Right lobe of liver (tissue), 6 donors: ENCODE measurements around the gene PLEKHS1. TPM values are rescaled to one million over a fixed set of nuclear protein-coding genes. Genes with fewer than 3 reads are reported as not detected.

Experiments
- ATAC-seq, 4 donors: fragments of 200-7000 bp; cut with Tn5 transposase; one replicate each; pipeline ENCODE4 v1.9.1; 2020; ENCODE audit warnings: mild to moderate bottlenecking in 4 of 4, moderate library complexity in 4 of 4
- DNase-seq, 3 donors: peaks; one replicate each; pipeline ENCODE4 v3.0.0-alpha.2; 2020
- H3K27ac ChIP-seq, 3 donors: fragments of 200-600 bp; one replicate each; pipeline ENCODE4 v1.8.0; 2022
- H3K27me3 ChIP-seq, 2 donors: fragments of 200-600 bp; one replicate each; pipeline ENCODE4 v1.8.0; 2022
- H3K36me3 ChIP-seq, 4 donors: fragments of 200-600 bp; sonication (generic) in 1 of 4; one replicate each; pipeline versions ENCODE4 v1.5.1 to v1.8.0; 2017 to 2022; ENCODE audit warnings: control low read depth in 1 of 4
- H3K4me1 ChIP-seq, 4 donors: fragments of 200-600 bp; sonication (generic) in 1 of 4; one replicate each; pipeline versions ENCODE4 v1.5.1 to v1.8.0; 2017 to 2022; ENCODE audit warnings: control low read depth in 1 of 4
- H3K4me3 ChIP-seq, 3 donors: fragments of 200-600 bp; one replicate each; pipeline ENCODE4 v1.8.0; 2022
- H3K9me3 ChIP-seq, 4 donors: fragments of 200-600 bp; sonication (generic) in 1 of 4; one replicate each; pipeline versions ENCODE4 v1.5.1 to v1.8.0; 2017 to 2022; ENCODE audit warnings: control low read depth in 1 of 4
- POLR2A ChIP-seq: fragments of 450-650 bp; IDR thresholded peaks from one replicate; pipeline ENCODE4 v1.6.1; 2017; ENCODE audit warnings: antibody characterized with exemption, mild to moderate bottlenecking
- WGBS: methylation state at CpG from one replicate; pipeline ENCODE4 v1.1.6; 2018; ENCODE audit warnings: low coverage, low lambda C conversion rate; ENCODE audit not compliant: insufficient coverage; ENCODE audit errors: missing lambda C conversion rate; 5-methylcytosine and 5-hydroxymethylcytosine counted together
- intact Hi-C, 2 donors: fragments of 100-400 bp; cut with DNase I; formaldehyde crosslinking; loops; one replicate each; pipeline versions ENCODE4 v1.11.2 to v1.14.1; 2022
- total RNA-seq, 6 experiments: library from RNA; depleted of rRNA in 2 of 6; stranded (reverse); fragments of >200 nt in 2 of 6; fragmentation: NEBNext Ultra II Directional in 3 of 6; extraction: Animal tissue kit (Norgen Biotek cat#: 25700) in 3 of 6; gene quantifications; one replicate each; pipeline versions ENCODE4 v1.1.0 to v1.2.4, GENCODE V29; 2016 to 2023
- TF ChIP-seq, protein P1 (sequence below), 4 donors: fragments of 200-600 bp in 3 of 4; fragments of 450-650 bp in 1 of 4; IDR thresholded peaks; one replicate each; pipeline versions ENCODE4 v1.5.1 to v1.8.0; 2016 to 2022; ENCODE audit warnings: antibody characterized with exemption in 4 of 4, mild to moderate bottlenecking in 2 of 4
- donor health status: DM: no; HTN: yes; CAD: no.
- donor health status: DM: no; HTN: no; CAD: no.
- donor health status: DM: no; HTN: no; CAD: no.
- donor health status: DM: no; HTN: yes; CAD: no.
- donor health status: DM: no; HTN: yes; CAD: no.

PLEKHS1 gene
- total RNA-seq, 6 experiments from 2014 or later, result not detected

GRCh38 chr10:113712755-113713639 lies 38.5 kb upstream of the PLEKHS1 start:
- 80% methylated on average over 8 of the region's 8 CpGs for WGBS
- H3K27me3 ChIP-seq, result no peaks in the 10 kb centered on the region
- H3K4me1 ChIP-seq, result no peaks in the 10 kb centered on the region
- DNase-seq (no peak), ATAC-seq (no peak)
- intact Hi-C loops, result no loop called here
- H3K27ac ChIP-seq, result no peak overlapping the region
- H3K4me3 ChIP-seq, result no peak overlapping the region
- H3K36me3 ChIP-seq, result no peaks in the 10 kb centered on the region
- H3K9me3 ChIP-seq, result no peaks in the 10 kb centered on the region
- TF ChIP-seq, protein P1, sequence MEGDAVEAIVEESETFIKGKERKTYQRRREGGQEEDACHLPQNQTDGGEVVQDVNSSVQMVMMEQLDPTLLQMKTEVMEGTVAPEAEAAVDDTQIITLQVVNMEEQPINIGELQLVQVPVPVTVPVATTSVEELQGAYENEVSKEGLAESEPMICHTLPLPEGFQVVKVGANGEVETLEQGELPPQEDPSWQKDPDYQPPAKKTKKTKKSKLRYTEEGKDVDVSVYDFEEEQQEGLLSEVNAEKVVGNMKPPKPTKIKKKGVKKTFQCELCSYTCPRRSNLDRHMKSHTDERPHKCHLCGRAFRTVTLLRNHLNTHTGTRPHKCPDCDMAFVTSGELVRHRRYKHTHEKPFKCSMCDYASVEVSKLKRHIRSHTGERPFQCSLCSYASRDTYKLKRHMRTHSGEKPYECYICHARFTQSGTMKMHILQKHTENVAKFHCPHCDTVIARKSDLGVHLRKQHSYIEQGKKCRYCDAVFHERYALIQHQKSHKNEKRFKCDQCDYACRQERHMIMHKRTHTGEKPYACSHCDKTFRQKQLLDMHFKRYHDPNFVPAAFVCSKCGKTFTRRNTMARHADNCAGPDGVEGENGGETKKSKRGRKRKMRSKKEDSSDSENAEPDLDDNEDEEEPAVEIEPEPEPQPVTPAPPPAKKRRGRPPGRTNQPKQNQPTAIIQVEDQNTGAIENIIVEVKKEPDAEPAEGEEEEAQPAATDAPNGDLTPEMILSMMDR (IDR thresholded peaks at IDR 0.05), result no peak
- no peak for TF ChIP-seq POLR2A

- H3K4me1 ChIP-seq, result no peaks in the 10 kb centered on the region
- H3K36me3 ChIP-seq, result no peaks in the 10 kb centered on the region
- no peaks in the 10 kb centered on the region for H3K27me3 ChIP-seq
- H3K9me3 ChIP-seq, result no peaks in the 10 kb centered on the region
- no peak overlapping the region for H3K4me3 ChIP-seq
- TF ChIP-seq, protein P1 (IDR thresholded peaks at IDR 0.05), result no peak
- TF ChIP-seq POLR2A, result no peak
- no peak for DNase-seq
- H3K27ac ChIP-seq, result no peak overlapping the region
- no peak for ATAC-seq
- WGBS, result 85% methylated on average over 2 of the region's 2 CpGs
- intact Hi-C loops, result no loop called here
These were observed 37.9 kb upstream of the PLEKHS1 start for GRCh38 chr10:113713640-113713982.

DNA sequence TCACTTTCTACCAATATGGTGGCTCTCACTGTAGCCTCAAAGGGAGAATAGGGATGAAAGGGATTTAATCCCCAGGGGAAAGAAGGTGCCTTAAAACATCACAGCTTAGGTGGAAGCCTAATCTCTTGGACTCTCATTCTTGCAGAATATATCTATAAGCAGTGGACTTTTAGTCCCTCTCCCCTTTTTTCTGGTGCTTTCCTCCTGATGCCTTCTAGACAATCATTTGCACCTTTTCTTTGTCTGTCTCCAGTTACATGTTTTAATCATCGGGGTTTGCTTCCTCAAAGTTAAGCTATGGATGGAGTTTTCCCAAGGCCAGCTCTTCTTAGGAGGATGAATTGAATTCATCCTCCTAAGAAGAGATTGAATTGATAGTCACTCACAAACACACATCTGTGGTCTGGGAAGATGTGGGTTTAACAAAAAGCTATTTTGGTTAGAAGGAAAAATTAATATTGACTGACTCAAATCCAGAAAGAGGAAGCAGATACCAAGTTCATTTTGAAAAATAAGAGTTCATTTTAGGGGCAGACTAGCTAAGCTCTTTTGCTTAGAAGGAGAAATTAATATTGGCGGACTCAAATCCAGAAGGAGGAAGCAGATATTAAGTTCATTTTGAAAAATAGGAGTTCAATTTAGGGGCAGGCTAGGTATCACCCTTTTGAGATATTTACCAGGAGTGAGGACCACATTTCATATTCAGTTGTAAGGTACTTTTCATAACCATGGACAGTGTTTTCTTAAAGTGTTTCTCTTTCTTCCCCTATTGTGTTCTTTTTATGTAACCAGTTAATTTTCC lies 35.2 kb upstream of the PLEKHS1 start:
- WGBS, result 33% methylated on average over 2 of the region's 2 CpGs
- H3K9me3 ChIP-seq, result no peaks in the 10 kb centered on the region
- TF ChIP-seq, protein P1 (IDR thresholded peaks at IDR 0.05), result no peak
- TF ChIP-seq POLR2A, result no peak
- no peak for DNase-seq
- H3K27me3 ChIP-seq, result no peaks in the 10 kb centered on the region
- no peaks in the 10 kb centered on the region for H3K4me1 ChIP-seq
- intact Hi-C loops, result no loop called here
- H3K27ac ChIP-seq, result no peak overlapping the region
- H3K4me3 ChIP-seq, result no peak overlapping the region
- H3K36me3 ChIP-seq, result peaks cover 0 to 10% (median 0%) of the 10 kb centered on the region in 4 donors
- no peak for ATAC-seq

GRCh38 chr10:113718969-113719822 lies 32.3 kb upstream of the PLEKHS1 start:
- DNase-seq (no peak), ATAC-seq (no peak)
- H3K27ac ChIP-seq, result no peak overlapping the region
- H3K27me3 ChIP-seq, result no peaks in the 10 kb centered on the region
- H3K9me3 ChIP-seq, result no peaks in the 10 kb centered on the region
- WGBS, result 95% methylated on average over 19 of the region's 21 CpGs
- no peak overlapping the region for H3K4me3 ChIP-seq
- intact Hi-C loops, result no loop called here
- H3K4me1 ChIP-seq, result no peaks in the 10 kb centered on the region
- peaks cover 0 to 27% (median 0%) of the 10 kb centered on the region in 4 donors for H3K36me3 ChIP-seq
- TF ChIP-seq, protein P1 (IDR thresholded peaks at IDR 0.05), result no peak
- TF ChIP-seq POLR2A, result no peak
